Colon (tissue), 2 donors: ENCODE results near the gene CAV1.
"Not testable (repeated sequence)": the region's sequence is repeated elsewhere in the genome, so short reads cannot be mapped to it uniquely, and the experiment has no call there.

Experiments
- FAIRE-seq: peaks from 2 replicates; lab custom pipeline; 2012; peaks lifted over from hg19 to GRCh38; lab: Jason Lieb, UNC
- donor health status: control.
- donor health status: control.

Gene CAV1

GRCh38 chr7:116582806-116583444 is 58.1 kb downstream of the CAV1 start:
- no peak for FAIRE-seq

GRCh38 chr7:116583653-116584052 is 58.8 kb downstream of the CAV1 start:
- no peak for FAIRE-seq

- no peak for FAIRE-seq
Measured at GRCh38 chr7:116584721-116585120, 59.9 kb downstream of the CAV1 start.

- FAIRE-seq: no peak
Measured at GRCh38 chr7:116585392-116585791, 60.6 kb downstream of the CAV1 start.

- no peak for FAIRE-seq
Measured at GRCh38 chr7:116585967-116586366, 61.1 kb downstream of the CAV1 start.

- FAIRE-seq: not testable (repeated sequence)
Measured at GRCh38 chr7:116587200-116587599, 62.4 kb downstream of the CAV1 start.

- FAIRE-seq: no peak
Measured at GRCh38 chr7:116588225-116588624, 63.4 kb downstream of the CAV1 start.

- peak; percentile 21 for FAIRE-seq
Measured at GRCh38 chr7:116588641-116589594, 64.1 kb downstream of the CAV1 start.

- FAIRE-seq: no peak
Measured at GRCh38 chr7:116591202-116592040, 66.6 kb downstream of the CAV1 start.

- peak; percentile 43 for FAIRE-seq
Measured at GRCh38 chr7:116592041-116592355, 67.2 kb downstream of the CAV1 start.

- FAIRE-seq: no peak
Measured at GRCh38 chr7:116592445-116592844, 67.6 kb downstream of the CAV1 start.

- FAIRE-seq: no peak
Measured at GRCh38 chr7:116593359-116594075, 68.7 kb downstream of the CAV1 start.

GRCh38 chr7:116595063-116595462 is 70.2 kb downstream of the CAV1 start:
- FAIRE-seq: no peak

- no peak for FAIRE-seq
Measured at GRCh38 chr7:116597384-116597783, 72.5 kb downstream of the CAV1 start.

- no peak for FAIRE-seq
Measured at GRCh38 chr7:116598278-116598677, 73.4 kb downstream of the CAV1 start.

- no peak for FAIRE-seq
Measured at GRCh38 chr7:116598861-116599260, 74.0 kb downstream of the CAV1 start.

GRCh38 chr7:116601426-116601825 is 76.6 kb downstream of the CAV1 start:
- no peak for FAIRE-seq

- no peak for FAIRE-seq
Measured at GRCh38 chr7:116607299-116607698, 82.5 kb downstream of the CAV1 start.

- no peak for FAIRE-seq
Measured at GRCh38 chr7:116610210-116610609, 85.4 kb downstream of the CAV1 start.

- FAIRE-seq: peak; percentile 18
Measured at GRCh38 chr7:116610721-116611120, 85.9 kb downstream of the CAV1 start.
